Left ventricle myocardium inferior (tissue), 1 donor: ENCODE measurements around the gene OR8H2. TPM values are rescaled to one million over a fixed set of nuclear protein-coding genes. Genes with fewer than 3 reads are reported as not detected.
"Not testable (repeated sequence)": the region's sequence is repeated elsewhere in the genome, so short reads cannot be mapped to it uniquely, and the experiment has no call there.

Source experiments
- DNase-seq: peaks from one replicate; pipeline ENCODE4 v3.0.0-alpha.2; 2020
- H3K27ac ChIP-seq: fragments of 200-600 bp; replicated peaks from 2 replicates; pipeline ENCODE4 v1.8.0; 2021
- H3K27me3 ChIP-seq: fragments of 200-600 bp; 2 replicates; pipeline ENCODE4 v1.8.0; 2021; ENCODE audit warnings: low read depth
- H3K36me3 ChIP-seq: fragments of 200-600 bp; 2 replicates; pipeline ENCODE4 v1.8.0; 2021
- H3K4me1 ChIP-seq: fragments of 200-600 bp; 2 replicates; pipeline ENCODE4 v1.8.0; 2021
- H3K4me3 ChIP-seq: fragments of 200-600 bp; 2 replicates; pipeline ENCODE4 v1.8.0; 2021; ENCODE audit warnings: mild to moderate bottlenecking, moderate library complexity
- H3K9me3 ChIP-seq: fragments of 200-600 bp; replicated peaks from 2 replicates; pipeline ENCODE4 v1.8.0; 2021
- intact Hi-C: fragments of 100-400 bp; cut with micrococcal nuclease; formaldehyde crosslinking; loops from one replicate; pipeline ENCODE4 v1.11.0; 2022
- total RNA-seq: library from RNA; stranded (reverse); fragmentation: NEBNext Ultra II Directional; extraction: Animal tissue kit (Norgen Biotek cat#: 25700); gene quantifications from one replicate; pipeline ENCODE4 v1.2.1, GENCODE V29; 2021
- TF ChIP-seq, protein P1 (sequence below): fragments of 200-600 bp; IDR thresholded peaks from 2 replicates; pipeline ENCODE4 v1.8.0; 2021; ENCODE audit warnings: antibody characterized with exemption, mild to moderate bottlenecking, borderline replicate concordance
- donor health status: DM: no; HTN: yes; CAD: no; lungs with severe emphysema.

OR8H2 gene
- total RNA-seq, 1 donor from 2014 or later = not detected

DNA sequence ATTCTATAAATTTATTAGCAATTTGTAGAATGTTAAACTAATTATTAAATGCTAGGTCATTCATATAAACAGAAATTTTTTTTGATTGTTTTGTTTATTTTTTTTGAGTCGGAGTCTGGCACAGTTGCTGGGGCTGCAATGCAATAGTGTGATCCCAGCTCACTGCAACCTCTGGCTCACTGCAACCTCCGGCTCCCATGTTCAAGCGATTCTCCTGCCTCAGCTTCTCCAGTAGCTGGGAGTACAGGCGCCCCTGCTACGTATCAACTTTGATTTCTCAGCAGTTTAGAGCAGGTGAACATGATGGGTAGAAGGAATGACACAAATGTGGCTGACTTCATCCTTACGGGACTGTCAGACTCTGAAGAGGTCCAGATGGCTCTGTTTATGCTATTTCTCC, 18.6 kb downstream of the OR8H2 start, which contains the start of gene OR8H3:
Gene OR8H3 (plus strand): TSS at position 301 of the 400 bp plus-strand sequence. CDS start 0 bp downstream, at position 301.
- intact Hi-C loops = no loop called here
- no peak for DNase-seq
- Histone ChIP-seq H3K4me3 (no peak within 1 kb of the TSS), H3K9me3 (peaks cover 3% of the 10 kb centered on the region), H3K27ac (no peak within 1 kb of the TSS), H3K27me3 (no peaks in the 10 kb centered on the region), H3K36me3 (no peaks in the 10 kb centered on the region), H3K4me1 (no peaks in the 10 kb centered on the region)
- TF ChIP-seq, protein P1, sequence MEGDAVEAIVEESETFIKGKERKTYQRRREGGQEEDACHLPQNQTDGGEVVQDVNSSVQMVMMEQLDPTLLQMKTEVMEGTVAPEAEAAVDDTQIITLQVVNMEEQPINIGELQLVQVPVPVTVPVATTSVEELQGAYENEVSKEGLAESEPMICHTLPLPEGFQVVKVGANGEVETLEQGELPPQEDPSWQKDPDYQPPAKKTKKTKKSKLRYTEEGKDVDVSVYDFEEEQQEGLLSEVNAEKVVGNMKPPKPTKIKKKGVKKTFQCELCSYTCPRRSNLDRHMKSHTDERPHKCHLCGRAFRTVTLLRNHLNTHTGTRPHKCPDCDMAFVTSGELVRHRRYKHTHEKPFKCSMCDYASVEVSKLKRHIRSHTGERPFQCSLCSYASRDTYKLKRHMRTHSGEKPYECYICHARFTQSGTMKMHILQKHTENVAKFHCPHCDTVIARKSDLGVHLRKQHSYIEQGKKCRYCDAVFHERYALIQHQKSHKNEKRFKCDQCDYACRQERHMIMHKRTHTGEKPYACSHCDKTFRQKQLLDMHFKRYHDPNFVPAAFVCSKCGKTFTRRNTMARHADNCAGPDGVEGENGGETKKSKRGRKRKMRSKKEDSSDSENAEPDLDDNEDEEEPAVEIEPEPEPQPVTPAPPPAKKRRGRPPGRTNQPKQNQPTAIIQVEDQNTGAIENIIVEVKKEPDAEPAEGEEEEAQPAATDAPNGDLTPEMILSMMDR = no peak

DNA sequence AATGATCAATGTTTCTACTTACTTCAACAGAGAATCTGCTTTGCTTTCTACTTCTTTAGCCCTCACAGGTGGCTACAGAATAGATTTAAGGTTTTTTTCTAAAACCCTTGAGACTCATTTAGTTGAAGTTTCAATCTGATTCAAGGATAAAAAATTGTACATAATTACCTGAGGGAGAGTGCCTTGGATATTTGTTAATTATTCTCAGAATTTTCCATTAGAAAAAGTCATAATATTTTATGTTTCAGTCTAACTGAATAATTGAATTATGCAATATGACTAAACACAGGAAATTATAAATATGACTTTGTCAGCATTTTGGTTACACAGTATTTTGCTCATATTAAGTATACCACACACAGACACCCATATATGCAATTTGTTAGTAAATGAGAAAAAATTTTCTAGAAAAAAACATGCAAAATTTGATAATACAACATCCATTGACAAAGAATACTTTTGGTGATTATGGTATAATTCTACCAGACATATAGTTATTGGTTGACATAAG, 36.7 kb downstream of the OR8H2 start, which contains the start of gene OR8J3:
Gene OR8J3 (minus strand): TSS at position 51 of the 511 bp plus-strand sequence. CDS start 2,483 bp downstream, outside the sequence.
- intact Hi-C loops = no loop called here
- Histone ChIP-seq H3K27me3 (no peaks in the 10 kb centered on the region), H3K9me3 (no peaks in the 10 kb centered on the region), H3K4me1 (no peaks in the 10 kb centered on the region), H3K27ac (no peak within 1 kb of the TSS), H3K4me3 (no peak within 1 kb of the TSS), H3K36me3 (no peaks in the 10 kb centered on the region)
- TF ChIP-seq, protein P1 = no peak
- no peak for DNase-seq

DNA sequence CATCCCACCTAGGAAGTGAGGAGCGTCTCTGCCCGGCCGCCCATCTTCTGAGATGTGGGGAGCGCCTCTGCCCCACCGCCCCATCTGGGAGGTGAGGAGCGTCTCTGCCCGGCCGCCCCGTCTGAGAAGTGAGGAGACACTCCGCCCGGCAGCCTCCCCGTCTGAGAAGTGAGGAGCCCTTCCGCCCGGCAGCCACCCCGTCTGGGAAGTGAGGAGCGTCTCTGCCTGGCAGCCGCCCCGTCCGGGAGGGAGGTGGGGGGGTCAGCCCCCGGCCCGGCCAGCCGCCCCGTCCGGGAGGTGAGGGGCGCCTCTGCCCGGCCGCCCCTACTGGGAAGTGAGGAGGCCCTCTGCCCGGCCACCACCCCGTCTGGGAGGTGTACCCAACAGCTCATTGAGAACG, 40.2 kb downstream of the OR8H2 start:
- H3K36me3 ChIP-seq, H3K4me3 ChIP-seq, H3K4me1 ChIP-seq, H3K27me3 ChIP-seq, DNase-seq, H3K27ac ChIP-seq, intact Hi-C loops: not testable (repeated sequence)
- peaks cover 12% of the 10 kb centered on the region for H3K9me3 ChIP-seq

DNA sequence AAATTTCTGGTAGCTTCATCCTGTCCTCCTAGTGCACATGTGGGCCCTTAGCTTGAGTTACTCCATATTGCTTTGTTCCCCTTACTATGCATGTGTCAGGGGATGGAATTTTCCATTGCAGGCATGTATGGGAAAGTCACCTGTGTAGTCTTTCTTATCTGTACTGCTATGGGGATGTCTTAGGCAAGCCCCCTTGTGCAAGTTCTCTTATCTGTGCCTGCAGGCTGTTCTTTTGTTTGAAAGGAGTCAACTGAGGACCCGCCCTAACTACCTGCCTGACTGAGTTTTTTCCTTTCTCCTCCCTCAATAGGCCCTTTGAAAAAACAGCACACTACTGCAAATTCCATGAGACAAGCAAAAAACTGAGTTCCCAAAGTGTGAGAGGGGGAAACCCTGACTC, 47.9 kb downstream of the OR8H2 start:
- TF ChIP-seq, protein P1 = no peak
- Histone ChIP-seq H3K4me3 (no peak overlapping the region), H3K27me3 (no peaks in the 10 kb centered on the region), H3K36me3 (no peaks in the 10 kb centered on the region), H3K9me3 (peaks cover 69% of the 10 kb centered on the region), H3K27ac (no peak overlapping the region), H3K4me1 (no peaks in the 10 kb centered on the region)
- DNase-seq = no peak
- intact Hi-C loops = no loop called here

DNA sequence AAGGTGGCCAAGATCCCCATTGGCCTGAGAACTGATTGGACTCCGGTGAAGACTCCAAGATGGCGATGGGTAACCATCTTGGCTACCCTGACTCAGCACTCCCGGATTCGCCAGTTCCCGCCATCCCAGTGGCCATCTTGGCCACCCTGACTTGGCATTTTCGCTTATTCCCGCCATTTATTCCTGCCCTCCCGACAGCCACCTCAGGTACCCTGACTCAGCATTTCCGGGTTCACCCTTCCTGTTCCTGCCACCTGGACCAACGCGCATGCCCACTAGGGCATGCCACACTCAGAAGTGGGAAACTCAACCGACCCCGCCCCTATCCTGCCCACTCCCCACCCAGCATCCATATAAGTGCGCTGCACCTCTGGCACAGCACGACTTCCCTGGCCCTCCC, 48.8 kb downstream of the OR8H2 start:
- TF ChIP-seq, protein P1 = no peak
- Histone ChIP-seq H3K36me3 (no peaks in the 10 kb centered on the region), H3K4me1 (no peaks in the 10 kb centered on the region), H3K4me3 (no peak overlapping the region), H3K27me3 (no peaks in the 10 kb centered on the region), H3K9me3 (peaks cover 72% of the 10 kb centered on the region), H3K27ac (no peak overlapping the region)
- no peak for DNase-seq
- intact Hi-C loops = no loop called here

Other genes with a start within 250 kb of the OR8H2 start
- not detected for gene TRIM51, start 220.4 kb upstream of the OR8H2 start, total RNA-seq
- gene OR5W2, start 189.1 kb upstream of the OR8H2 start, total RNA-seq = not detected
- not detected for gene OR5I1, start 167.3 kb upstream of the OR8H2 start, total RNA-seq
- not detected for gene OR10AG1, start 133.7 kb upstream of the OR8H2 start, total RNA-seq
- not detected for gene OR5F1, start 109.1 kb upstream of the OR8H2 start, total RNA-seq
- gene OR5AS1, start 76.0 kb upstream of the OR8H2 start, total RNA-seq = not detected
- not detected for gene OR8I2, start 10.4 kb upstream of the OR8H2 start, total RNA-seq
- not detected for gene OR8H3, start 18.7 kb downstream of the OR8H2 start, total RNA-seq
- gene OR8J3, start 36.5 kb downstream of the OR8H2 start, total RNA-seq = not detected
- gene OR8K5, start 56.6 kb downstream of the OR8H2 start, total RNA-seq = not detected
- gene OR5J2, start 72.9 kb downstream of the OR8H2 start, total RNA-seq = not detected
- not detected for gene OR5T2, start 130.6 kb downstream of the OR8H2 start, total RNA-seq
- not detected for gene OR5T3, start 148.6 kb downstream of the OR8H2 start, total RNA-seq
- not detected for gene OR5T1, start 170.5 kb downstream of the OR8H2 start, total RNA-seq
- not detected for gene OR8H1, start 188.6 kb downstream of the OR8H2 start, total RNA-seq
- not detected for gene OR8K3, start 211.5 kb downstream of the OR8H2 start, total RNA-seq
- gene OR8K1, start 242.4 kb downstream of the OR8H2 start, total RNA-seq = not detected